ENCODE results near the gene RAPGEF4.
"Not testable (repeated sequence)": the region's sequence is repeated elsewhere in the genome, so short reads cannot be mapped to it uniquely, and the experiment has no call there.

RAPGEF4 gene

GRCh38 chr2:172775319-172775718, 39.7 kb downstream of the RAPGEF4 start:
- no peak for DNase-seq

GRCh38 chr2:172777431-172777830, 41.8 kb downstream of the RAPGEF4 start:
- DNase-seq = no peak

GRCh38 chr2:172782506-172783164, 47.0 kb downstream of the RAPGEF4 start:
- DNase-seq = no peak

- no peak for DNase-seq
Observed at GRCh38 chr2:172783165-172783898, 47.7 kb downstream of the RAPGEF4 start.

GRCh38 chr2:172788871-172789270, 53.2 kb downstream of the RAPGEF4 start:
- DNase-seq = no peak

GRCh38 chr2:172790404-172790803, 54.8 kb downstream of the RAPGEF4 start:
- DNase-seq = no peak

- DNase-seq = no peak
Observed at GRCh38 chr2:172791953-172792352, 56.3 kb downstream of the RAPGEF4 start.

GRCh38 chr2:172792711-172793110, 57.1 kb downstream of the RAPGEF4 start:
- DNase-seq = no peak

- not testable (repeated sequence) for DNase-seq
Observed at GRCh38 chr2:172803308-172803707, 67.7 kb downstream of the RAPGEF4 start.

- no peak for DNase-seq
Observed at GRCh38 chr2:172804423-172804822, 68.8 kb downstream of the RAPGEF4 start.

- no peak for DNase-seq
Observed at GRCh38 chr2:172806493-172806892, 70.8 kb downstream of the RAPGEF4 start.

- no peak for DNase-seq
Observed at GRCh38 chr2:172806996-172807395, 71.4 kb downstream of the RAPGEF4 start.

GRCh38 chr2:172808156-172808555, 72.5 kb downstream of the RAPGEF4 start:
- DNase-seq = no peak

- no peak for DNase-seq
Observed at GRCh38 chr2:172811027-172811426, 75.4 kb downstream of the RAPGEF4 start.

GRCh38 chr2:172812158-172812744, 76.6 kb downstream of the RAPGEF4 start:
- no peak for DNase-seq

- no peak for DNase-seq
Observed at GRCh38 chr2:172813314-172813888, 77.8 kb downstream of the RAPGEF4 start.

- no peak for DNase-seq
Observed at GRCh38 chr2:172817411-172817810, 81.8 kb downstream of the RAPGEF4 start.

GRCh38 chr2:172819943-172820342, 84.3 kb downstream of the RAPGEF4 start:
- no peak for DNase-seq

GRCh38 chr2:172821370-172822338, 86.0 kb downstream of the RAPGEF4 start:
- DNase-seq = no peak

GRCh38 chr2:172822585-172822984, 86.9 kb downstream of the RAPGEF4 start:
- no peak for DNase-seq

GRCh38 chr2:172823261-172823850, 87.7 kb downstream of the RAPGEF4 start:
- DNase-seq = no peak

GRCh38 chr2:172826522-172826921, 90.9 kb downstream of the RAPGEF4 start:
- DNase-seq = no peak
